Stomach (tissue), 4 donors: Measurements from ENCODE around the gene MBNL3.

Experiments used
- CTCF ChIP-seq, 7 experiments: fragments of 450-650 bp in 4 of 7; fragments of 200-600 bp in 3 of 7; sonication (generic) in 3 of 7; IDR thresholded peaks; one replicate each; pipeline ENCODE4 v1.5.1; 2016 to 2019; ENCODE audit warnings: antibody characterized with exemption in 7 of 7, control low read depth in 2 of 7, mild to moderate bottlenecking in 1 of 7
- EP300 ChIP-seq: sonication (generic); formaldehyde crosslinking; IDR thresholded peaks from one replicate; pipeline ENCODE4 v1.6.1; 2017; ENCODE audit warnings: antibody characterized with exemption
- POLR2A ChIP-seq, 4 donors: fragments of 450-650 bp; IDR thresholded peaks; one replicate each; pipeline ENCODE4 v1.6.1; 2016; ENCODE audit warnings: antibody characterized with exemption in 4 of 4, control low read depth in 2 of 4, mild to moderate bottlenecking in 1 of 4, moderate library complexity in 1 of 4
- POLR2AphosphoS5 ChIP-seq, 3 donors: sonication (generic); formaldehyde crosslinking; IDR thresholded peaks; one replicate each; pipeline ENCODE4 v1.6.1; 2016; ENCODE audit warnings: antibody characterized with exemption in 3 of 3

- TF ChIP-seq CTCF (IDR thresholded peaks at IDR 0.05), result no peak
- no peak for TF ChIP-seq EP300
- TF ChIP-seq POLR2AphosphoS5 (IDR thresholded peaks at IDR 0.05), result no peak
- TF ChIP-seq POLR2A (IDR thresholded peaks at IDR 0.05), result no peak
Observed at GRCh38 chrX:132468454-132468853, 20.4 kb downstream of the MBNL3 start.
